Anterior cingulate cortex (tissue), 58 donors: ENCODE data around the gene ASB18.
"Not testable (repeated sequence)": the region's sequence is repeated elsewhere in the genome, so short reads cannot be mapped to it uniquely, and the experiment has no call there.

Experiments
- DNase-seq, 58 donors: peaks; one replicate each; lab custom pipeline; 2025; lab: John Stamatoyannopoulos, UW

Gene ASB18

GRCh38 chr2:236287656-236288055 lies 23.4 kb upstream of the ASB18 start:
- no peak for DNase-seq

- no peak for DNase-seq
These were observed 22.8 kb upstream of the ASB18 start for GRCh38 chr2:236286873-236287545.

GRCh38 chr2:236284208-236284607 lies 20.0 kb upstream of the ASB18 start:
- DNase-seq, result no peak

- no peak for DNase-seq
These were observed 18.2 kb upstream of the ASB18 start for GRCh38 chr2:236282406-236282805.

- no peak for DNase-seq
These were observed 17.2 kb upstream of the ASB18 start for GRCh38 chr2:236281423-236281822.

- no peak for DNase-seq
These were observed 8.9 kb upstream of the ASB18 start for GRCh38 chr2:236273126-236273525.

GRCh38 chr2:236271851-236272250 lies 7.6 kb upstream of the ASB18 start:
- DNase-seq, result no peak

GRCh38 chr2:236269876-236270275 lies 5.7 kb upstream of the ASB18 start:
- not testable (repeated sequence) for DNase-seq

- no peak for DNase-seq
These were observed 1.5 kb upstream of the ASB18 start for GRCh38 chr2:236265675-236266074.

GRCh38 chr2:236262238-236262637 lies 2.0 kb downstream of the ASB18 start:
- DNase-seq, result no peak

GRCh38 chr2:236261452-236261851 lies 2.8 kb downstream of the ASB18 start:
- no peak for DNase-seq

- no peak for DNase-seq
These were observed 4.8 kb downstream of the ASB18 start for GRCh38 chr2:236259371-236259770.

- no peak for DNase-seq
These were observed 6.6 kb downstream of the ASB18 start for GRCh38 chr2:236257575-236257974.

GRCh38 chr2:236257136-236257535 lies 7.1 kb downstream of the ASB18 start:
- no peak for DNase-seq

- DNase-seq, result no peak
These were observed 7.7 kb downstream of the ASB18 start for GRCh38 chr2:236256366-236256985.

GRCh38 chr2:236254674-236255073 lies 9.5 kb downstream of the ASB18 start:
- no peak for DNase-seq

- no peak for DNase-seq
These were observed 10.2 kb downstream of the ASB18 start for GRCh38 chr2:236254001-236254400.

- DNase-seq, result no peak
These were observed 11.6 kb downstream of the ASB18 start for GRCh38 chr2:236252602-236253001.

GRCh38 chr2:236250909-236251579 lies 13.2 kb downstream of the ASB18 start:
- no peak for DNase-seq

GRCh38 chr2:236250286-236250685 lies 13.9 kb downstream of the ASB18 start:
- DNase-seq, result no peak

- no peak for DNase-seq
These were observed 15.1 kb downstream of the ASB18 start for GRCh38 chr2:236249066-236249465.

GRCh38 chr2:236246711-236247246 lies 17.4 kb downstream of the ASB18 start:
- no peak for DNase-seq
